ENCODE measurements around the gene RAVER1. TPM values are rescaled to one million over a fixed set of nuclear protein-coding genes. Genes with fewer than 3 reads are reported as not detected.

The RAVER1 gene
- total and polyA plus RNA-seq, 2 donors (not counting 1 experiment from before 2014, with no cell fraction given): 2.3 to 5.6 TPM

DNA sequence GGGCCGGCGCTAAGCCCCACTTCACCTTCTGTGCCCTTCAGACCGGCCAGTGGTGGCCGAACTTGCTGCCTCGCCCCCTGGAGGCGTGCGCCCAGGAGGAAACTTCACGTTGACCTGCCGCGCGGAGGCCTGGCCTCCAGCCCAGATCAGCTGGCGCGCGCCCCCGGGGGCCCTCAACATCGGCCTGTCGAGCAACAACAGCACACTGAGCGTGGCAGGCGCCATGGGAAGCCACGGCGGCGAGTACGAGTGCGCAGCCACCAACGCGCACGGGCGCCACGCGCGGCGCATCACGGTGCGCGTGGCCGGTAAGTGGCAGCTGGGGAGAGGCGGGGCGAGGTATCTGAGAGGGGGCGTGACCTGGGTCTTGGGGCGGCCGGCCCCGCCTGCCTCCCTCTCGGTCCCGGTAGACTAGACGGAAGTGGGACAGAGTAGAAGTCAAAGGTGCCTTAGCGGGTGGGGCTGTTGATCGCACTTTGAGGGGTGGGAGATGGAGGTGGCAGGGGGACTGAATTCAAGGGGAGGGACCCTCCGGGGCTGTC lies 38.0 kb downstream of the RAVER1 start:
- Histone ChIP-seq H4K20me1 (ENCODE audit: control insufficient read depth, extremely low read depth, insufficient read depth, low read length) (no peaks in the 10 kb centered on the region), H3K27ac (ENCODE audit: insufficient read depth, low read length) (no peak overlapping the region), H3K36me3 (ENCODE audit: control insufficient read depth, insufficient read depth, low read length) (no peaks in the 10 kb centered on the region), H3K27me3 (ENCODE audit: control insufficient read depth, insufficient read depth, low read length) (peaks cover 44% of the 10 kb centered on the region), H2AFZ (ENCODE audit: low read length) (no peak overlapping the region), H3K4me1 (ENCODE audit: control insufficient read depth, extremely low read depth, insufficient read depth, low read length) (peaks cover 8% of the 10 kb centered on the region), H3K4me3 (replicated peaks in 1 of 4; ENCODE audit: control extremely low read depth in 1 of 4, insufficient read depth in 1 of 4, low read depth in 3 of 4, low read length in 4 of 4) (no peak overlapping the region), H3K9ac (ENCODE audit: insufficient read depth, low read length) (no peak overlapping the region), H3K4me2 (ENCODE audit: extremely low read depth, insufficient read depth, low read length) (peak overlapping the region; percentile 23), H3K79me2 (ENCODE audit: control insufficient read depth, insufficient read depth, low read length) (no peaks in the 10 kb centered on the region), H3K9me3 (ENCODE audit: control insufficient read depth, insufficient read depth, low read depth, low read length) (no peaks in the 10 kb centered on the region)
- TF ChIP-seq EZH2 (IDR thresholded peaks at IDR 0.05; ENCODE audit: low read length, missing control alignments): no peak
- no peak for TF ChIP-seq CTCF (conservative IDR thresholded peaks at IDR 0.05 in 1 of 2, IDR thresholded peaks at IDR 0.05 in 1 of 2; ENCODE audit: low read depth in 1 of 2, low read length in 2 of 2)
- DNase-seq (ENCODE audit: low read depth in 2 of 2): no peak

DNA sequence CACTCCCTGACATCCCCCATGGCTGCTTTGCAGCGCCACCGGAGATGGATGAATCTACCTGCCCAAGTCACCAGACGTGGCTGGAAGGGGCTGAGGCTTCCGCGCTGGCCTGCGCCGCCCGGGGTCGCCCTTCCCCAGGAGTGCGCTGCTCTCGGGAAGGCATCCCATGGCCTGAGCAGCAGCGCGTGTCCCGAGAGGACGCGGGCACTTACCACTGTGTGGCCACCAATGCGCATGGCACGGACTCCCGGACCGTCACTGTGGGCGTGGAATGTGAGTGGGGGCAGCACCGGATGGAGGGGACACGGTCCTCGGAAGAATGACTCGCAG lies 39.0 kb downstream of the RAVER1 start:
- Histone ChIP-seq H3K9me3 (ENCODE audit: control insufficient read depth, insufficient read depth, low read depth, low read length) (no peaks in the 10 kb centered on the region), H4K20me1 (ENCODE audit: control insufficient read depth, extremely low read depth, insufficient read depth, low read length) (no peaks in the 10 kb centered on the region), H3K36me3 (ENCODE audit: control insufficient read depth, insufficient read depth, low read length) (no peaks in the 10 kb centered on the region), H3K27ac (ENCODE audit: insufficient read depth, low read length) (no peak overlapping the region), H3K9ac (ENCODE audit: insufficient read depth, low read length) (no peak overlapping the region), H3K4me1 (ENCODE audit: control insufficient read depth, extremely low read depth, insufficient read depth, low read length) (peaks cover 13% of the 10 kb centered on the region), H3K4me3 (replicated peaks in 1 of 4; ENCODE audit: control extremely low read depth in 1 of 4, insufficient read depth in 1 of 4, low read depth in 3 of 4, low read length in 4 of 4) (no peak overlapping the region), H3K27me3 (ENCODE audit: control insufficient read depth, insufficient read depth, low read length) (peaks cover 49% of the 10 kb centered on the region), H3K4me2 (ENCODE audit: extremely low read depth, insufficient read depth, low read length) (no peak overlapping the region), H3K79me2 (ENCODE audit: control insufficient read depth, insufficient read depth, low read length) (no peaks in the 10 kb centered on the region), H2AFZ (ENCODE audit: low read length) (no peak overlapping the region)
- TF ChIP-seq CTCF (conservative IDR thresholded peaks at IDR 0.05 in 1 of 2, IDR thresholded peaks at IDR 0.05 in 1 of 2; ENCODE audit: low read depth in 1 of 2, low read length in 2 of 2): no peak
- peak; percentile 2 for TF ChIP-seq EZH2 (IDR thresholded peaks at IDR 0.05; ENCODE audit: low read length, missing control alignments)
- DNase-seq (ENCODE audit: low read depth in 2 of 2): no peak

DNA sequence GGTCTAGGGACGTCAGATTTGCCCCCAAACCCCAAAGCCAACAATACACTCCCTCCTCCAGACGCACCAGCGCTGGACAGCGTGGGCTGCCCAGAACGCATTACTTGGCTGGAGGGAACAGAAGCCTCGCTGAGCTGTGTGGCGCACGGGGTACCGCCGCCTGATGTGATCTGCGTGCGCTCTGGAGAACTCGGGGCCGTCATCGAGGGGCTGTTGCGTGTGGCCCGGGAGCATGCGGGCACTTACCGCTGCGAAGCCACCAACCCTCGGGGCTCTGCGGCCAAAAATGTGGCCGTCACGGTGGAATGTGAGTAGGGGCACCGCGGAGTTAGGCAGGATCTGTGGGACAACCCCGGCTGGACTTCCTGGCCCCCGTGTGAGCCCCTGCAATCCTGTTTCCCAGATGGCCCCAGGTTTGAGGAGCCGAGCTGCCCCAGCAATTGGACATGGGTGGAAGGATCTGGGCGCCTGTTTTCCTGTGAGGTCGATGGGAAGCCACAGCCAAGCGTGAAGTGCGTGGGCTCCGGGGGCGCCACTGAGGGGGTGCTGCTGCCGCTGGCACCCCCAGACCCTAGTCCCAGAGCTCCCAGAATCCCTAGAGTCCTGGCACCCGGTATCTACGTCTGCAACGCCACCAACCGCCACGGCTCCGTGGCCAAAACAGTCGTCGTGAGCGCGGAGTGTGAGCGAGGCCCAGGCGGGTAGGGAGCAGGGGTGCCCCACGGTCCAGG lies 39.5 kb downstream of the RAVER1 start:
- TF ChIP-seq CTCF (conservative IDR thresholded peaks at IDR 0.05 in 1 of 2, IDR thresholded peaks at IDR 0.05 in 1 of 2; ENCODE audit: low read depth in 1 of 2, low read length in 2 of 2): no peak
- TF ChIP-seq EZH2 (IDR thresholded peaks at IDR 0.05; ENCODE audit: low read length, missing control alignments): no peak
- H3K79me2 ChIP-seq (ENCODE audit: control insufficient read depth, insufficient read depth, low read length): no peaks in the 10 kb centered on the region
- H2AFZ ChIP-seq (ENCODE audit: low read length): no peak overlapping the region
- H3K4me3 ChIP-seq (replicated peaks in 1 of 4; ENCODE audit: control extremely low read depth in 1 of 4, insufficient read depth in 1 of 4, low read depth in 3 of 4, low read length in 4 of 4): no peak overlapping the region
- no peak overlapping the region for H3K9ac ChIP-seq (ENCODE audit: insufficient read depth, low read length)
- peaks cover 49% of the 10 kb centered on the region for H3K27me3 ChIP-seq (ENCODE audit: control insufficient read depth, insufficient read depth, low read length)
- no peak overlapping the region for H3K4me2 ChIP-seq (ENCODE audit: extremely low read depth, insufficient read depth, low read length)
- H4K20me1 ChIP-seq (ENCODE audit: control insufficient read depth, extremely low read depth, insufficient read depth, low read length): no peaks in the 10 kb centered on the region
- H3K9me3 ChIP-seq (ENCODE audit: control insufficient read depth, insufficient read depth, low read depth, low read length): no peaks in the 10 kb centered on the region
- DNase-seq (ENCODE audit: low read depth in 2 of 2): no peak
- no peak overlapping the region for H3K27ac ChIP-seq (ENCODE audit: insufficient read depth, low read length)
- peaks cover 13% of the 10 kb centered on the region for H3K4me1 ChIP-seq (ENCODE audit: control insufficient read depth, extremely low read depth, insufficient read depth, low read length)
- H3K36me3 ChIP-seq (ENCODE audit: control insufficient read depth, insufficient read depth, low read length): no peaks in the 10 kb centered on the region
